ENCODE results near the gene ZNRF1. TPM values are rescaled to one million over a fixed set of nuclear protein-coding genes. Genes with fewer than 3 reads are reported as not detected.

The ZNRF1 gene
- total and polyA plus RNA-seq, 2 of the 13 experiments (the other 11 are each of a cell fraction or from before 2014, with no cell fraction given): 43.9 to 58.7 TPM

- TF ChIP-seq, protein P1, sequence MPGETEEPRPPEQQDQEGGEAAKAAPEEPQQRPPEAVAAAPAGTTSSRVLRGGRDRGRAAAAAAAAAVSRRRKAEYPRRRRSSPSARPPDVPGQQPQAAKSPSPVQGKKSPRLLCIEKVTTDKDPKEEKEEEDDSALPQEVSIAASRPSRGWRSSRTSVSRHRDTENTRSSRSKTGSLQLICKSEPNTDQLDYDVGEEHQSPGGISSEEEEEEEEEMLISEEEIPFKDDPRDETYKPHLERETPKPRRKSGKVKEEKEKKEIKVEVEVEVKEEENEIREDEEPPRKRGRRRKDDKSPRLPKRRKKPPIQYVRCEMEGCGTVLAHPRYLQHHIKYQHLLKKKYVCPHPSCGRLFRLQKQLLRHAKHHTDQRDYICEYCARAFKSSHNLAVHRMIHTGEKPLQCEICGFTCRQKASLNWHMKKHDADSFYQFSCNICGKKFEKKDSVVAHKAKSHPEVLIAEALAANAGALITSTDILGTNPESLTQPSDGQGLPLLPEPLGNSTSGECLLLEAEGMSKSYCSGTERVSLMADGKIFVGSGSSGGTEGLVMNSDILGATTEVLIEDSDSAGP (CRISPR knock-in tag; IDR thresholded peaks at IDR 0.05; ENCODE audit: borderline replicate concordance): peak; percentile 93
- TF ChIP-seq ZHX1 (CRISPR knock-in tag; IDR thresholded peaks at IDR 0.05; ENCODE audit: low read depth) (no peak), CEBPB (IDR thresholded peaks at IDR 0.05; ENCODE audit: borderline replicate concordance, low read depth, low read length) (no peak), ELK4 (CRISPR knock-in tag; IDR thresholded peaks at IDR 0.05; ENCODE audit: borderline replicate concordance) (no peak), ZNF550 (CRISPR knock-in tag; IDR thresholded peaks at IDR 0.05; ENCODE audit: borderline replicate concordance) (no peak; the same call in 1 of the 2 replicates), ZFP62 (CRISPR knock-in tag; IDR thresholded peaks at IDR 0.05) (no peak), ELF4 (CRISPR knock-in tag; IDR thresholded peaks at IDR 0.05; ENCODE audit: borderline replicate concordance) (no peak), TBL1XR1 (IDR thresholded peaks at IDR 0.05; ENCODE audit: borderline replicate concordance, low read length, partially characterized antibody) (no peak)
- TF ChIP-seq, protein P2, sequence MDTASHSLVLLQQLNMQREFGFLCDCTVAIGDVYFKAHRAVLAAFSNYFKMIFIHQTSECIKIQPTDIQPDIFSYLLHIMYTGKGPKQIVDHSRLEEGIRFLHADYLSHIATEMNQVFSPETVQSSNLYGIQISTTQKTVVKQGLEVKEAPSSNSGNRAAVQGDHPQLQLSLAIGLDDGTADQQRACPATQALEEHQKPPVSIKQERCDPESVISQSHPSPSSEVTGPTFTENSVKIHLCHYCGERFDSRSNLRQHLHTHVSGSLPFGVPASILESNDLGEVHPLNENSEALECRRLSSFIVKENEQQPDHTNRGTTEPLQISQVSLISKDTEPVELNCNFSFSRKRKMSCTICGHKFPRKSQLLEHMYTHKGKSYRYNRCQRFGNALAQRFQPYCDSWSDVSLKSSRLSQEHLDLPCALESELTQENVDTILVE (CRISPR knock-in tag; IDR thresholded peaks at IDR 0.05): peak; percentile 56; the same call in 1 of the 2 replicates
- TF ChIP-seq, protein P3, sequence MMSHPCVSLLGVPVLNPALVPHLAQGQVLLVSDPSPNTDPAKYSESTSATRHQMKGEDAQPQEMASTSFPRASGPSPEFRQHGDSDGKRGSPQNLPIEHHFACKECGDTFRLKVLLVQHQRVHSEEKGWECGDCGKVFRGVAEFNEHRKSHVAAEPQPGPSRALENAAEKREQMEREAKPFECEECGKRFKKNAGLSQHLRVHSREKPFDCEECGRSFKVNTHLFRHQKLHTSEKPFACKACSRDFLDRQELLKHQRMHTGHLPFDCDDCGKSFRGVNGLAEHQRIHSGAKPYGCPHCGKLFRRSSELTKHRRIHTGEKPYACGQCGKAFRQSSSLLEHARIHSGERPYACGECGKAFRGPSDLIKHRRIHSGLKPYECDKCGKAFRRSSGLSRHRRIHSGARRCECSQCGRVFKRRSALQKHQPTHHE (CRISPR knock-in tag; IDR thresholded peaks at IDR 0.05; ENCODE audit: borderline replicate concordance): peak; percentile 87; the same call in 1 of the 2 replicates
- TF ChIP-seq, protein P4, sequence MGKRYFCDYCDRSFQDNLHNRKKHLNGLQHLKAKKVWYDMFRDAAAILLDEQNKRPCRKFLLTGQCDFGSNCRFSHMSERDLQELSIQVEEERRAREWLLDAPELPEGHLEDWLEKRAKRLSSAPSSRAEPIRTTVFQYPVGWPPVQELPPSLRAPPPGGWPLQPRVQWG (CRISPR knock-in tag; IDR thresholded peaks at IDR 0.05; ENCODE audit: borderline replicate concordance, low read depth): no peak
- TF ChIP-seq, protein P5, sequence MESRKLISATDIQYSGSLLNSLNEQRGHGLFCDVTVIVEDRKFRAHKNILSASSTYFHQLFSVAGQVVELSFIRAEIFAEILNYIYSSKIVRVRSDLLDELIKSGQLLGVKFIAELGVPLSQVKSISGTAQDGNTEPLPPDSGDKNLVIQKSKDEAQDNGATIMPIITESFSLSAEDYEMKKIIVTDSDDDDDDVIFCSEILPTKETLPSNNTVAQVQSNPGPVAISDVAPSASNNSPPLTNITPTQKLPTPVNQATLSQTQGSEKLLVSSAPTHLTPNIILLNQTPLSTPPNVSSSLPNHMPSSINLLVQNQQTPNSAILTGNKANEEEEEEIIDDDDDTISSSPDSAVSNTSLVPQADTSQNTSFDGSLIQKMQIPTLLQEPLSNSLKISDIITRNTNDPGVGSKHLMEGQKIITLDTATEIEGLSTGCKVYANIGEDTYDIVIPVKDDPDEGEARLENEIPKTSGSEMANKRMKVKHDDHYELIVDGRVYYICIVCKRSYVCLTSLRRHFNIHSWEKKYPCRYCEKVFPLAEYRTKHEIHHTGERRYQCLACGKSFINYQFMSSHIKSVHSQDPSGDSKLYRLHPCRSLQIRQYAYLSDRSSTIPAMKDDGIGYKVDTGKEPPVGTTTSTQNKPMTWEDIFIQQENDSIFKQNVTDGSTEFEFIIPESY (CRISPR knock-in tag; IDR thresholded peaks at IDR 0.05): peak; percentile 96
- TF ChIP-seq, protein P6, sequence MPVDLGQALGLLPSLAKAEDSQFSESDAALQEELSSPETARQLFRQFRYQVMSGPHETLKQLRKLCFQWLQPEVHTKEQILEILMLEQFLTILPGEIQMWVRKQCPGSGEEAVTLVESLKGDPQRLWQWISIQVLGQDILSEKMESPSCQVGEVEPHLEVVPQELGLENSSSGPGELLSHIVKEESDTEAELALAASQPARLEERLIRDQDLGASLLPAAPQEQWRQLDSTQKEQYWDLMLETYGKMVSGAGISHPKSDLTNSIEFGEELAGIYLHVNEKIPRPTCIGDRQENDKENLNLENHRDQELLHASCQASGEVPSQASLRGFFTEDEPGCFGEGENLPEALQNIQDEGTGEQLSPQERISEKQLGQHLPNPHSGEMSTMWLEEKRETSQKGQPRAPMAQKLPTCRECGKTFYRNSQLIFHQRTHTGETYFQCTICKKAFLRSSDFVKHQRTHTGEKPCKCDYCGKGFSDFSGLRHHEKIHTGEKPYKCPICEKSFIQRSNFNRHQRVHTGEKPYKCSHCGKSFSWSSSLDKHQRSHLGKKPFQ (CRISPR knock-in tag; IDR thresholded peaks at IDR 0.05; ENCODE audit: insufficient replicate concordance): peak; percentile 32
Measured at GRCh38 chr16:75110637-75111513, 112.1 kb downstream of the ZNRF1 start (continued).

All from HepG2 (cell line).